HepG2 (cell line): Measurements from ENCODE around the gene SCN8A. TPM values are rescaled to one million over a fixed set of nuclear protein-coding genes. Genes with fewer than 3 reads are reported as not detected.

Experiments
- ATAC-seq: fragments of 200-7000 bp; cut with Tn5 transposase; 3 replicates; pipeline ENCODE4 v1.9.1; 2020; ENCODE audit warnings: mild to moderate bottlenecking, moderate library complexity
- BruUV-seq: library from RNA; stranded (reverse); fragments of 400-500 nt; replicated peaks from 2 replicates; lab custom pipeline; 2021; lab: Mats Ljungman, UMichigan
- CTCF ChIA-PET: fragments of 300-600 bp; formaldehyde crosslinking; extraction: SDS; loops from one replicate; lab custom pipeline; 2021; ENCODE audit warnings: low total read pairs, inconsistent platforms, low intra/inter-chr PET ratio; lab: Yijun Ruan, JAX
- POLR2A ChIA-PET: fragments of 350-600 bp; sonication (Branson Sonifier 250); formaldehyde crosslinking; loops from one replicate; lab custom pipeline; 2020; ENCODE audit warnings: antibody characterized with exemption, inconsistent platforms; lab: Yijun Ruan, JAX
- DNase-seq: peaks from one replicate; pipeline ENCODE4 v3.0.0-alpha.2; 2015; ENCODE audit warnings: low spot score
- FAIRE-seq: peaks from 3 replicates; lab custom pipeline; 2011; peaks lifted over from hg19 to GRCh38; lab: Jason Lieb, UNC
- H2AFZ ChIP-seq: one replicate; pipeline ENCODE4 v1.6.1; 2011; ENCODE audit warnings: low read length, inconsistent platforms
- H3K27ac ChIP-seq: fragments of 300-600 bp; 3 replicates; pipeline ENCODE4 v1.8.0; 2011; ENCODE audit warnings: mixed run types, mild to moderate bottlenecking, mixed read lengths, low read length, inconsistent platforms; ENCODE audit not compliant: insufficient read depth; ENCODE audit errors: extremely low read length
- H3K27me3 ChIP-seq, 2 experiments: fragments of 200-600 bp in 1 of 2; 2 replicates in 1 of 2; 3 replicates in 1 of 2; pipeline versions ENCODE4 v1.6.0 to v1.8.0; 2011; ENCODE audit warnings: low read length in 2 of 2, mild to moderate bottlenecking in 2 of 2, moderate library complexity in 2 of 2, inconsistent platforms in 1 of 2; ENCODE audit not compliant: insufficient read depth in 2 of 2, control insufficient read depth in 1 of 2
- H3K36me3 ChIP-seq, 2 experiments: fragments of 200-600 bp in 1 of 2; replicated peaks in 1 of 2; 2 replicates in 1 of 2; 3 replicates in 1 of 2; pipeline versions ENCODE4 v1.5.1 to v1.8.0; 2011; ENCODE audit warnings: low read length in 2 of 2, inconsistent platforms in 1 of 2; ENCODE audit not compliant: insufficient read depth in 2 of 2, control insufficient read depth in 1 of 2
- H3K4me1 ChIP-seq: 2 replicates; pipeline ENCODE4 v1.5.1; 2012; ENCODE audit warnings: low read length, inconsistent platforms; ENCODE audit not compliant: insufficient read depth
- H3K4me2 ChIP-seq: 2 replicates; pipeline ENCODE4 v1.6.0; 2011; ENCODE audit warnings: low read depth, low read length, inconsistent platforms
- H3K4me3 ChIP-seq, 3 experiments: fragments of 200-600 bp in 1 of 3; sonication (generic), shearing (Covaris generic) in 1 of 3; replicated peaks in 1 of 3; 2 replicates each; pipeline ENCODE4 v1.5.1; 2011 to 2016; ENCODE audit warnings: low read length in 3 of 3, inconsistent platforms in 2 of 3, low read depth in 2 of 3, mild to moderate bottlenecking in 2 of 3, control low read depth in 1 of 3, mixed read lengths in 1 of 3; ENCODE audit not compliant: insufficient read depth in 1 of 3
- H3K79me2 ChIP-seq: one replicate; pipeline ENCODE4 v1.6.1; 2011; ENCODE audit warnings: low read length, inconsistent platforms; ENCODE audit not compliant: insufficient read depth
- H3K9ac ChIP-seq: 2 replicates; pipeline ENCODE4 v1.6.0; 2011; ENCODE audit warnings: mild to moderate bottlenecking, low read depth, low read length, inconsistent platforms; ENCODE audit not compliant: insufficient read depth
- H3K9me3 ChIP-seq: 2 replicates; pipeline ENCODE4 v1.5.1; 2012; ENCODE audit warnings: mild to moderate bottlenecking, low read length
- H4K20me1 ChIP-seq: 2 replicates; pipeline ENCODE4 v1.6.0; 2011; ENCODE audit warnings: inconsistent platforms, mild to moderate bottlenecking, low read length, moderate library complexity; ENCODE audit not compliant: insufficient read depth
- MTF2 ChIP-seq: sonication (generic); formaldehyde crosslinking; IDR thresholded peaks from 2 replicates; pipeline ENCODE4 v1.5.0; 2020; ENCODE audit warnings: missing genetic modification reagents, borderline replicate concordance
- NR2F1 ChIP-seq, 2 experiments: fragments of 450-650 bp in 1 of 2; formaldehyde crosslinking in 1 of 2; IDR thresholded peaks; 2 replicates each; pipeline versions ENCODE4 v1.5.0 to v1.6.1; 2016 to 2020; ENCODE audit warnings: mild to moderate bottlenecking in 1 of 2, missing compliant biosample characterization in 1 of 2, missing genetic modification reagents in 1 of 2, moderate library complexity in 1 of 2
- ZNF30 ChIP-seq: sonication (generic); formaldehyde crosslinking; IDR thresholded peaks from 2 replicates; pipeline ENCODE4 v1.5.0; 2020; ENCODE audit warnings: mild to moderate bottlenecking, missing genetic modification reagents
- ZNF441 ChIP-seq: sonication (generic); formaldehyde crosslinking; IDR thresholded peaks from 2 replicates; pipeline ENCODE4 v1.7.0; 2021; ENCODE audit warnings: missing genetic modification reagents, borderline replicate concordance
- ZNF501 ChIP-seq: sonication (generic); formaldehyde crosslinking; IDR thresholded peaks from 2 replicates; pipeline ENCODE4 v1.5.1; 2020; ENCODE audit warnings: mild to moderate bottlenecking, moderate library complexity, missing genetic modification reagents
- ZNF816 ChIP-seq: sonication (generic); formaldehyde crosslinking; IDR thresholded peaks from 2 replicates; pipeline ENCODE4 v1.8.0; 2022; ENCODE audit warnings: missing genetic modification reagents, mild to moderate bottlenecking, borderline replicate concordance
- WGBS: methylation state at CpG from one replicate; pipeline ENCODE4 v1.1.6; 2017; ENCODE audit warnings: low lambda C conversion rate; 5-methylcytosine and 5-hydroxymethylcytosine counted together
- in situ Hi-C: cut with HindIII; loops from 2 replicates; pipeline ENCODE4 v1.10.0; 2017; ENCODE audit warnings: low pct_unique_long_range_greater_than_20kb; ENCODE audit not compliant: extremely low pct_ligation_motif_present
- intact Hi-C: fragments of 100-400 bp; cut with micrococcal nuclease; formaldehyde crosslinking; loops from one replicate; pipeline ENCODE4 v1.10.0; 2022; ENCODE audit not compliant: unreplicated experiment
- polyA plus RNA-seq, 8 experiments: library from polyadenylated mRNA; depleted of rRNA in 3 of 8; stranded (reverse) in 7 of 8; unstranded in 1 of 8; fragments of >200 nt; fragmentation: Illumina TruSeq in 4 of 8; extraction: Trizol in 4 of 8; gene quantifications; 2 replicates each; pipeline versions ENCODE4 v1.2.1 to v1.2.3, GENCODE V29; 2011 to 2016; ENCODE audit warnings: low read depth in 4 of 8, missing spikeins in 1 of 8, mixed read lengths in 1 of 8; ENCODE audit not compliant: insufficient read depth in 1 of 8
- total RNA-seq, 5 experiments: library from RNA; depleted of rRNA; stranded (reverse); fragments of >200 nt; fragmentation: Illumina TruSeq; extraction: Trizol; gene quantifications; 2 replicates each; pipeline ENCODE4 v1.2.3, GENCODE V29; 2016; ENCODE audit warnings: low read depth in 1 of 5
- TF ChIP-seq, protein P1 (sequence below): sonication (generic); formaldehyde crosslinking; IDR thresholded peaks from 2 replicates; pipeline ENCODE4 v1.4.0; 2020; ENCODE audit warnings: missing genetic modification reagents, low read depth, mild to moderate bottlenecking, borderline replicate concordance
- TF ChIP-seq, protein P2 (sequence below), 2 experiments: fragments of 450-650 bp in 1 of 2; sonication (generic) in 1 of 2; formaldehyde crosslinking in 1 of 2; IDR thresholded peaks; 2 replicates each; pipeline versions ENCODE4 v1.6.1 to v1.8.0; 2016 to 2022; ENCODE audit warnings: antibody characterized with exemption in 1 of 2, mild to moderate bottlenecking in 1 of 2, missing genetic modification reagents in 1 of 2

SCN8A gene
- total and polyA plus RNA-seq, 2 of the 13 experiments (the other 11 are each of a cell fraction or from before 2014, with no cell fraction given): 0.57 to 1.4 TPM

DNA sequence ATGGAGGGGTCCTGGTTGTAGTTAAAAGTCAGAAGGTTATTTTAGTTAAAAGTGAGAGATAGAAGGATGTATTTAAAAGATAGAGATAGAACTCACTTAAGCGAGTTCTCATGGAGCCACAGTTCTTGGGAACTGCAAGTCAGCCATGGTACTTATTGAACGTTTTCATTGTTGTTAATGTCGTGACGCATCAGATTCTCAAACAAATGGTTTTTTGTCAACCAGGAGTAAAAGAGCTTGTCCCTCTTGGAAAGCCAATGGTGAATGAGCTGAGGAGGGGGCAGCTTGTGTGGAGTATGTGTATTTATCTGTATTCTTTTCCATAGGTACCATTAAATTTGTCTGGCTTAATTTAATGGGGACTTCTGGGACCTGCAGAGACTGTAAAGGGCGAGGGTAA is 188.8 kb downstream of the SCN8A start:
- no peak for TF ChIP-seq ZNF441 (CRISPR knock-in tag)
- TF ChIP-seq, all 625 proteins: peak for 0
- no peak overlapping the region for H3K27ac ChIP-seq
- no peak overlapping the region for H3K9ac ChIP-seq
- BruUV-seq: no TSS peak
- H3K4me3 ChIP-seq: no peak overlapping the region
- peaks cover 16% of the 10 kb centered on the region for H3K4me1 ChIP-seq
- ATAC-seq (no peak), DNase-seq (no peak), FAIRE-seq (no peak)
- ChIA-PET CTCF (no interaction called here), POLR2A (interaction anchor here (0.7 kb wide), 1 partner anchor 34 kb away, joined by 5 read pairs; no protein-coding TSS in a partner anchor)
- no peaks in the 10 kb centered on the region for H3K9me3 ChIP-seq
- H3K4me2 ChIP-seq: no peak overlapping the region
- no peaks in the 10 kb centered on the region for H4K20me1 ChIP-seq
- intact Hi-C loops (no loop called here), in situ Hi-C loops (no loop called here)
- H2AFZ ChIP-seq: no peak overlapping the region
- no peaks in the 10 kb centered on the region for H3K79me2 ChIP-seq
- WGBS: 82% methylated on average over 5 of the region's 5 CpGs
- no peaks in the 10 kb centered on the region for H3K36me3 ChIP-seq
- H3K27me3 ChIP-seq: no peaks in the 10 kb centered on the region

DNA sequence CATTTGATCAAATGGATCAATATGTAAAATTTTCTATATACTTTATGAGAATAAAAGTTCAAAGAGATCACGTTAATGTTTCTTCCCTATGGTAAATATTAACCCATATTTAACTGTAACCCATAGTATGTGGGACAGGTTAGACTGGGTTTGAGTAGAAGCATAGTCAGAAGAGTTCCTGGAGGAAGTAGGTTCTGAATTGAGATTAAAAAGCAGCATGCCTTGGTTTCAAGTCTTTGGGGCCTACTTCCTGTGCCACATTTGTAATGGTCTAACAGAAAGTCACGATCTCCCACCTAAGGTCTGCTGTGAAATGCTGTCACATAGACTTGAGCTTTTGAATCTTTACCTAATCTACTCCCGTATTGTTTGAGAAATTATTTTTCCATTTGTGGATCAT is 193.7 kb downstream of the SCN8A start:
- Histone ChIP-seq H4K20me1 (no peaks in the 10 kb centered on the region), H3K4me3 (no peak overlapping the region), H3K27me3 (no peaks in the 10 kb centered on the region), H3K36me3 (no peaks in the 10 kb centered on the region), H3K4me2 (no peak overlapping the region), H2AFZ (no peak overlapping the region), H3K9me3 (no peaks in the 10 kb centered on the region), H3K4me1 (no peaks in the 10 kb centered on the region), H3K9ac (no peak overlapping the region), H3K79me2 (no peaks in the 10 kb centered on the region), H3K27ac (no peak overlapping the region)
- in situ Hi-C loops (no loop called here), intact Hi-C loops (no loop called here)
- DNase-seq: no peak
- WGBS: 41% methylated on average over 3 of the region's 3 CpGs
- ATAC-seq: no peak
- CTCF ChIA-PET: no interaction called here
- BruUV-seq: no TSS peak
- POLR2A ChIA-PET: no interaction called here
- FAIRE-seq: no peak
- no peak for TF ChIP-seq ZNF501
- TF ChIP-seq NR2F1 (CRISPR knock-in tag; IDR thresholded peaks at IDR 0.05): no peak
- TF ChIP-seq, protein P1, sequence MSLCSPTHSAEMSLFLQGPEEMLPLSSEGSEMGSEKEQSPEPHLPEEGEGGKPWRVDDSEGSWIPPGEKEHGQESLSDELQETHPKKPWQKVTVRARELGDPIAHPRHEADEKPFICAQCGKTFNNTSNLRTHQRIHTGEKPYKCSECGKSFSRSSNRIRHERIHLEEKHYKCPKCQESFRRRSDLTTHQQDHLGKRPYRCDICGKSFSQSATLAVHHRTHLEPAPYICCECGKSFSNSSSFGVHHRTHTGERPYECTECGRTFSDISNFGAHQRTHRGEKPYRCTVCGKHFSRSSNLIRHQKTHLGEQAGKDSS: no peak
- TF ChIP-seq ZNF30: no peak
- TF ChIP-seq MTF2 (CRISPR knock-in tag): no peak
- no peak for TF ChIP-seq ZNF816 (CRISPR knock-in tag)
- TF ChIP-seq, protein P2, sequence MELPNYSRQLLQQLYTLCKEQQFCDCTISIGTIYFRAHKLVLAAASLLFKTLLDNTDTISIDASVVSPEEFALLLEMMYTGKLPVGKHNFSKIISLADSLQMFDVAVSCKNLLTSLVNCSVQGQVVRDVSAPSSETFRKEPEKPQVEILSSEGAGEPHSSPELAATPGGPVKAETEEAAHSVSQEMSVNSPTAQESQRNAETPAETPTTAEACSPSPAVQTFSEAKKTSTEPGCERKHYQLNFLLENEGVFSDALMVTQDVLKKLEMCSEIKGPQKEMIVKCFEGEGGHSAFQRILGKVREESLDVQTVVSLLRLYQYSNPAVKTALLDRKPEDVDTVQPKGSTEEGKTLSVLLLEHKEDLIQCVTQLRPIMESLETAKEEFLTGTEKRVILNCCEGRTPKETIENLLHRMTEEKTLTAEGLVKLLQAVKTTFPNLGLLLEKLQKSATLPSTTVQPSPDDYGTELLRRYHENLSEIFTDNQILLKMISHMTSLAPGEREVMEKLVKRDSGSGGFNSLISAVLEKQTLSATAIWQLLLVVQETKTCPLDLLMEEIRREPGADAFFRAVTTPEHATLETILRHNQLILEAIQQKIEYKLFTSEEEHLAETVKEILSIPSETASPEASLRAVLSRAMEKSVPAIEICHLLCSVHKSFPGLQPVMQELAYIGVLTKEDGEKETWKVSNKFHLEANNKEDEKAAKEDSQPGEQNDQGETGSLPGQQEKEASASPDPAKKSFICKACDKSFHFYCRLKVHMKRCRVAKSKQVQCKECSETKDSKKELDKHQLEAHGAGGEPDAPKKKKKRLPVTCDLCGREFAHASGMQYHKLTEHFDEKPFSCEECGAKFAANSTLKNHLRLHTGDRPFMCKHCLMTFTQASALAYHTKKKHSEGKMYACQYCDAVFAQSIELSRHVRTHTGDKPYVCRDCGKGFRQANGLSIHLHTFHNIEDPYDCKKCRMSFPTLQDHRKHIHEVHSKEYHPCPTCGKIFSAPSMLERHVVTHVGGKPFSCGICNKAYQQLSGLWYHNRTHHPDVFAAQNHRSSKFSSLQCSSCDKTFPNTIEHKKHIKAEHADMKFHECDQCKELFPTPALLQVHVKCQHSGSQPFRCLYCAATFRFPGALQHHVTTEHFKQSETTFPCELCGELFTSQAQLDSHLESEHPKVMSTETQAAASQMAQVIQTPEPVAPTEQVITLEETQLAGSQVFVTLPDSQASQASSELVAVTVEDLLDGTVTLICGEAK (IDR thresholded peaks at IDR 0.05): no peak
- TF ChIP-seq, protein P2 (CRISPR knock-in tag; IDR thresholded peaks at IDR 0.05): no peak
